SJSA1 (cell line): Measurements from ENCODE around the gene FHIT. TPM values are rescaled to one million over a fixed set of nuclear protein-coding genes. Genes with fewer than 3 reads are reported as not detected.

Source experiments
- DNase-seq, 2 experiments: peaks; one replicate each; pipeline ENCODE4 v3.0.0-alpha.2; 2015 to 2020; ENCODE audit warnings: low spot score in 2 of 2, low read depth in 1 of 2
- H3K27ac ChIP-seq: fragments of 250-450 bp; sonication (Bioruptor Pico); 2 replicates; pipeline ENCODE4 v1.5.1; 2020; ENCODE audit warnings: mild to moderate bottlenecking, moderate library complexity
- H3K27me3 ChIP-seq: fragments of 250-450 bp; sonication (Bioruptor Pico); replicated peaks from 2 replicates; pipeline ENCODE4 v1.5.1; 2020; ENCODE audit warnings: mild to moderate bottlenecking, moderate library complexity
- H3K36me3 ChIP-seq: fragments of 250-450 bp; sonication (Bioruptor Pico); 2 replicates; pipeline ENCODE4 v1.5.1; 2020; ENCODE audit warnings: mild to moderate bottlenecking
- H3K4me1 ChIP-seq: fragments of 250-450 bp; sonication (Bioruptor Pico); replicated peaks from 2 replicates; pipeline ENCODE4 v1.6.1; 2021; ENCODE audit warnings: mild to moderate bottlenecking
- H3K4me3 ChIP-seq: fragments of 250-450 bp; sonication (Bioruptor Pico); 2 replicates; pipeline ENCODE4 v1.5.1; 2020; ENCODE audit warnings: mild to moderate bottlenecking
- H3K9me3 ChIP-seq: fragments of 250-450 bp; sonication (Bioruptor Pico); replicated peaks from 2 replicates; pipeline ENCODE4 v1.5.1; 2020; ENCODE audit warnings: mild to moderate bottlenecking
- total RNA-seq: library from RNA; depleted of rRNA; stranded (reverse); fragments of >200 nt; shearing (Covaris generic); gene quantifications from 2 replicates; pipeline ENCODE4 v1.2.3, GENCODE V29; 2014

FHIT gene
- total RNA-seq, 1 experiment from 2014 or later = not detected

DNA sequence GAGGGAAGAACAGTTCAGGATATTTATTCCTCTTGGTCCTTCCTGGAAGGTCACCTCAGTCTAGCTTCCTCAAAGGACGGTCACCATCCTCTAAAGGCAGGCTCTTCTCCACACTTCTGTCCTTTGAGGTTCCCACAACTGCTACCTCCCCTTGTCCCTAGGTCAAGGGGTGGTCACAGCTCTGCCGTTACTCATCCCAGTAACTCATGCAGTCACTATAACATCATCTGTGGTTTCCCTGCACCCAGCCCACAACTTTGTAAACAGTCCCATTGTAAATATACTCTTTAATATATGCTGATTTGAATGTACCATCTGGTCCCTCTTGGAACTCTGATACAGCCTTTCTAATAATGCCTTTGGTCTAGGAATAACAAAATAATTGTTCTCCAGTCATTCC lies 887.4 kb downstream of the FHIT start:
- H3K36me3 ChIP-seq = no peaks in the 10 kb centered on the region
- no peaks in the 10 kb centered on the region for H3K27me3 ChIP-seq
- H3K4me1 ChIP-seq = no peaks in the 10 kb centered on the region
- DNase-seq = peak in 1 of 2 experiments; percentile 1
- H3K27ac ChIP-seq = no peak overlapping the region
- no peak overlapping the region for H3K4me3 ChIP-seq
- no peaks in the 10 kb centered on the region for H3K9me3 ChIP-seq

GRCh38 chr3:60355825-60356224 lies 895.4 kb downstream of the FHIT start:
- H3K27ac ChIP-seq = no peak overlapping the region
- no peaks in the 10 kb centered on the region for H3K4me1 ChIP-seq
- no peak for DNase-seq
- H3K4me3 ChIP-seq = no peak overlapping the region
- H3K36me3 ChIP-seq = no peaks in the 10 kb centered on the region
- no peaks in the 10 kb centered on the region for H3K27me3 ChIP-seq
- H3K9me3 ChIP-seq = no peaks in the 10 kb centered on the region

DNA sequence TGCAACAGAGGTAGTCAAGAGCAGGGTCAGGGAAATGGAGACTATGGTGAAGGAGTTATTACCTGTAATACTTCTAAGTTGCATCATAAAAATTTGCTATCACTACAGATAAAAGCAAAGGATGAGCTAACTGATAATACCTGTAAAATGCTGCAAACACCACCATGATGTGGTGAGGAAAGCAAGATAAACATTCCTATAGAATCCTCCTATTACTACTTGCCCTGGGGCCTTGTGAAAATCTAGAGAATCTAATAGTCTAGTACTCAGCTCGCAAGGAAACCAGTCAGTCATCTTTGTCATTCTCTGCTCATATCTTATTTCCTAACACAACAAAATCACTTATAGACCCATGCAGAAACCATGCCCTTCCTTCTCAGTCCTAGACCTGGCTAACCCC lies 899.8 kb downstream of the FHIT start:
- no peaks in the 10 kb centered on the region for H3K27me3 ChIP-seq
- H3K4me3 ChIP-seq = no peak overlapping the region
- H3K4me1 ChIP-seq = no peaks in the 10 kb centered on the region
- no peaks in the 10 kb centered on the region for H3K36me3 ChIP-seq
- no peaks in the 10 kb centered on the region for H3K9me3 ChIP-seq
- DNase-seq = no peak
- no peak overlapping the region for H3K27ac ChIP-seq

GRCh38 chr3:60344340-60344739 lies 906.9 kb downstream of the FHIT start:
- Histone ChIP-seq H3K27ac (no peak overlapping the region), H3K27me3 (no peaks in the 10 kb centered on the region), H3K4me3 (no peak overlapping the region), H3K36me3 (no peaks in the 10 kb centered on the region), H3K4me1 (no peaks in the 10 kb centered on the region), H3K9me3 (no peaks in the 10 kb centered on the region)
- no peak for DNase-seq

GRCh38 chr3:60343831-60344230 lies 907.4 kb downstream of the FHIT start:
- Histone ChIP-seq H3K4me3 (no peak overlapping the region), H3K4me1 (no peaks in the 10 kb centered on the region), H3K9me3 (no peaks in the 10 kb centered on the region), H3K27me3 (no peaks in the 10 kb centered on the region), H3K27ac (no peak overlapping the region), H3K36me3 (no peaks in the 10 kb centered on the region)
- no peak for DNase-seq

DNA sequence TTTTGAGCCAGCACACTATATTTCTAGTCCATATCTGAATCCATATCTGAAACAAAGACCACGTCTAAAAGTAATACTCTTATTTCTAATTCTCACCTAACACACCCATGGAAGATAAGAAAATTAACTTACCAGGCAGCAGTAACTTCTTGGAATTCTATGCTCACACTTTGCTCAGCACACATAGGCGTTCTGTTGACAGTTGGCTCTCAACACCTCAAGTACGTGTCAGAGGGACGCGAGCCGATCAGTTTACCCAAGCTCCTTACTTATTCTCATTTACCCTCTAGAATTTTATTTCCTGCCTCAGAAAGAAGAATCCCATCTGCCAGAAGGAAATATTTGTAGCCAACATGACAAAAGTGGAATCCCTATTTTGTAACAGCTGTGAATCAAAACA lies 911.9 kb downstream of the FHIT start:
- H3K27me3 ChIP-seq = no peaks in the 10 kb centered on the region
- no peak overlapping the region for H3K4me3 ChIP-seq
- H3K36me3 ChIP-seq = no peaks in the 10 kb centered on the region
- no peak overlapping the region for H3K27ac ChIP-seq
- no peak for DNase-seq
- no peaks in the 10 kb centered on the region for H3K9me3 ChIP-seq
- no peaks in the 10 kb centered on the region for H3K4me1 ChIP-seq

DNA sequence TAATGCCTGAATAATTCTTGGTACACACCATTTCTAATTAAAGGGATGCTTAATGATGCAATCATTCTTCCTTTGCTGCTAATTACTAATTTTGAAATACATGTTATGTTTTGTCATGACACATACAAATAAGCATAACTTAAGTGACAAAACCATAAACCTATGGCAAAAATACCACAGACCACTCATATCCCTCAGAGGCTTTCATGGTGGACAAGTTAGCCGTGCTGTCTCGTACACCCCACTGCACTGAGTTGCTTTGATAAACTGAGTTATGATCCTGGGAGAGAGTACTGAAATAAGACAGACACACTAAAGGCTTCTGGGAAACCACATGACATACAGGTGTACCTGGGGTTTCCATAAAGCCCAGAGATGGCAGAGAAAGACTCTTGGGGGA lies 913.8 kb downstream of the FHIT start:
- Histone ChIP-seq H3K4me1 (no peaks in the 10 kb centered on the region), H3K27me3 (no peaks in the 10 kb centered on the region), H3K9me3 (no peaks in the 10 kb centered on the region), H3K36me3 (no peaks in the 10 kb centered on the region), H3K4me3 (no peak overlapping the region), H3K27ac (no peak overlapping the region)
- DNase-seq = no peak

GRCh38 chr3:60336061-60336460 lies 915.2 kb downstream of the FHIT start:
- Histone ChIP-seq H3K9me3 (no peaks in the 10 kb centered on the region), H3K4me3 (no peak overlapping the region), H3K36me3 (no peaks in the 10 kb centered on the region), H3K27me3 (no peaks in the 10 kb centered on the region), H3K27ac (no peak overlapping the region), H3K4me1 (no peaks in the 10 kb centered on the region)
- no peak for DNase-seq

DNA sequence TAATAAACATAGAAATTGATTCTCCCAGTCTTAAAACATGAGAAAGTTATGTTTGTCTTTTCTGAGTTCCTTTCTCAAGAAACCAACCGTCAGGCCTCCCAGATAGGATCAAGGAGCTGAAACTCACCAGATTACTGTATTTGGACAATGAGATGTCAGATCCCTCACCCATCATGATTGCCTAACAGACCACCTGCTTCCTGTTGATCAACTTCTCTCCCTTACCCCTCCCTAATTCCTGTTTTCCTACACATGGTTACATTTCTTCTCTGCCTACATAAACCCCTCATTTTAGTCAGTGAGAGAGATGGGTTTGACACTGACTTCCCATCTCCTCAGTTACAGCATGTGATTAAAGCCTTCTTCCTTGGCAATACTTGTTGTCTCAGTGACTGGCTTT lies 917.5 kb downstream of the FHIT start:
- H3K4me1 ChIP-seq = no peaks in the 10 kb centered on the region
- no peaks in the 10 kb centered on the region for H3K9me3 ChIP-seq
- no peak for DNase-seq
- no peaks in the 10 kb centered on the region for H3K27me3 ChIP-seq
- no peak overlapping the region for H3K27ac ChIP-seq
- H3K4me3 ChIP-seq = no peak overlapping the region
- no peaks in the 10 kb centered on the region for H3K36me3 ChIP-seq

GRCh38 chr3:60330107-60330506 lies 921.1 kb downstream of the FHIT start:
- H3K4me1 ChIP-seq = no peaks in the 10 kb centered on the region
- H3K27ac ChIP-seq = no peak overlapping the region
- no peaks in the 10 kb centered on the region for H3K36me3 ChIP-seq
- H3K27me3 ChIP-seq = no peaks in the 10 kb centered on the region
- no peak for DNase-seq
- H3K9me3 ChIP-seq = no peaks in the 10 kb centered on the region
- no peak overlapping the region for H3K4me3 ChIP-seq

- Histone ChIP-seq H3K9me3 (no peaks in the 10 kb centered on the region), H3K4me1 (no peaks in the 10 kb centered on the region), H3K27me3 (no peaks in the 10 kb centered on the region), H3K4me3 (no peak overlapping the region), H3K27ac (no peak overlapping the region), H3K36me3 (no peaks in the 10 kb centered on the region)
- no peak for DNase-seq
Observed at GRCh38 chr3:60325610-60326170, 925.6 kb downstream of the FHIT start.

- no peak overlapping the region for H3K27ac ChIP-seq
- H3K27me3 ChIP-seq = no peaks in the 10 kb centered on the region
- no peaks in the 10 kb centered on the region for H3K9me3 ChIP-seq
- no peak overlapping the region for H3K4me3 ChIP-seq
- no peaks in the 10 kb centered on the region for H3K36me3 ChIP-seq
- no peaks in the 10 kb centered on the region for H3K4me1 ChIP-seq
- no peak for DNase-seq
Observed at GRCh38 chr3:60323651-60324050, 927.6 kb downstream of the FHIT start.

- H3K27me3 ChIP-seq = no peaks in the 10 kb centered on the region
- H3K27ac ChIP-seq = no peak overlapping the region
- no peaks in the 10 kb centered on the region for H3K4me1 ChIP-seq
- H3K4me3 ChIP-seq = no peak overlapping the region
- no peaks in the 10 kb centered on the region for H3K36me3 ChIP-seq
- H3K9me3 ChIP-seq = no peaks in the 10 kb centered on the region
- DNase-seq = no peak
Observed at GRCh38 chr3:60323180-60323579, 928.1 kb downstream of the FHIT start.

DNA sequence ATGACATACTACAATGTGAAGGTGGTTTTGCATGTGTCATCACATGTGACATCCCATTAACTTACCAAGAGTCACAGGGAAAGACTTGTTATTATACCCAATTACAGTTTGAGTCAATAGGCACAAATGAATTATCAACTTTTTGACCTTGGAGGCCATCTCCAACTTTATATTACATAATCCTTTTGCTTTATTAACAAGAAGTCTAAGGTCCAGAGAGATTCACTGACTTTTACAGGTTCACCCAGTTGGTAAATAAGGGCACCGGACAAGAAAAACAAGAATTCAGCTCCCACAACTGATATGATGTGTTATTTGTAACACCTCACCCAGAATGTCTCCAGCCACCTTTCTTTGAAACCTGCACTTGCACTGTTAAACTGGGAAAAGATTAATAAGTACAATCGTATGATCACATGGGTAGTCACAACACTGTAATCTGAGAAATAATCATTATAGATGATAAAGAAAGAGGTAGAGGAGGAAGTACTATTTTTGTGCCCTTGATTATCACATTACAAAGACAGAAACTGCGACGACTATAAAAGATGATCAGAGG lies 928.9 kb downstream of the FHIT start:
- Histone ChIP-seq H3K27me3 (no peaks in the 10 kb centered on the region), H3K36me3 (no peaks in the 10 kb centered on the region), H3K27ac (no peak overlapping the region), H3K4me1 (no peaks in the 10 kb centered on the region), H3K4me3 (no peak overlapping the region), H3K9me3 (no peaks in the 10 kb centered on the region)
- DNase-seq = no peak
